ENCODE measurements around the gene ZNF106. TPM values are rescaled to one million over a fixed set of nuclear protein-coding genes. Genes with fewer than 3 reads are reported as not detected.
A peak's percentile ranks its signal among the peaks of the same experiment; 100 is the strongest.

Gene ZNF106
- total RNA-seq, 1 experiment from 2014 or later = 21.8 TPM

DNA sequence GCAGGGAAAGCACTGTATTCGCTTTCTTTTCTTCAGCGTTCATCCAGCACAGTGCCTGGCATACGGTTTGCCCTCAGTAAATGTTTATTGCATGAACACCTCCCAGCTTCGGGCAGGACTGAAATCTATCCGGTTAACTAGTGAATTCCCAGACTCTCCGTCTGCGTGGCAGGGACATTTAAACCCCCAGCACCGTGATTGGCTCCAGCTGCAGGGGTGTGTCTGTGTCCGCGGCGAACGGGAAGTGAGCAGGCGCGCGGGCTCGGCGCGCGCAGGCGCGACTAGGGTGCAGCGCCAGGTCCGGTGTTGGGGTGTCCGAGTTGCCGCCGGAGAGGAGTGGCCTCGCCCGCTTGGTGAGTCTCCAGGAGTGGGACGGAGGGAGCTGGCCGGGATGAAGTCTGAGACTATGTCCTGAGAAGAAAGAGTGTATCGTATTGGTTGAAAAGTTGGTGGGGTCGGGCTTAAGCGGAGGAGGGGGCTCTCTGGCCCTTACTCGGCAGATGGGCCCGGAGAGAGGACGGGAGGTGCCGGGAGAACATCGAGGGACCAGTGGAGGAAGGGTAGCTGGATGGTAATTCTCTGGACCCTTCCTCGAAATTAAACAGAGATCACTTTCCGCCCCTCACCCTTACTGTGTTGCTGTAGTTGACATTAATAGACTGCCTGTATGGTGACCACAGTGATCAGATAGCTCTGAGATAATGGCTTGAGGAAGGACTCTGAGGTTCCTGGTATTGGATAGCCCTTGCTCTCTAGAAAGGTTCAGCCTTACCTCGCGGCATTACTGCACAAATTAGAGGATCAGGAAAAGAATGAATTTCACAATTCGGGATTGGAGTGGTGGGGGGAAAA, 4.6 kb upstream of the ZNF106 start, which contains the start of gene SNAP23:
Gene SNAP23 (plus strand): TSS at position 274 of the 852 bp plus-strand sequence. CDS start 16,213 bp downstream, outside the sequence.
- peak within 1 kb of the TSS; percentile 68 for H3K4me3 ChIP-seq (ENCODE audit: insufficient read depth, low read depth, low read length)
- DNase-seq = peak; percentile 95
- no peaks in the 10 kb centered on the region for H3K36me3 ChIP-seq (replicated peaks; ENCODE audit: control insufficient read depth, insufficient read depth, low read length)
- H3K27me3 ChIP-seq (ENCODE audit: control insufficient read depth, insufficient read depth, low read length) = no peaks in the 10 kb centered on the region

DNA sequence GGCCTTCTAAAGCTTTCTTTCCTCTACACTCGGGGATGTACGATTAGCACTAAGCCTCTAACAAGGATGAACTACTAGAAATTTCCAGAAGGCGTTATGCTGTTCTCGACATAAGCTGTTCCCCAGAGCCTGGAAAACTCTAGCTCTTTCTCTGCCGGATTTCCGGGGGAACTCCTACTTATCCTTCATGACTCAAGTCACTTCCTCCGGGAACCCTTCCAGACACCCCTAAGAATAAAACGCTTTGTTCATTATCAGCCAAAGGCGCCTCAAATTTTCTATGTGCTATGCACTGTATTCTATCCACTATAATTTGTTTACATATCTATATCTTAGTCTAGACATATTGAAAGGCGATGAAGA, 4.0 kb upstream of the ZNF106 start:
- DNase-seq = peak; percentile 30
- Histone ChIP-seq H3K27me3 (ENCODE audit: control insufficient read depth, insufficient read depth, low read length) (no peaks in the 10 kb centered on the region), H3K36me3 (replicated peaks; ENCODE audit: control insufficient read depth, insufficient read depth, low read length) (no peaks in the 10 kb centered on the region), H3K4me3 (ENCODE audit: insufficient read depth, low read depth, low read length) (peak overlapping the region; percentile 68)

DNA sequence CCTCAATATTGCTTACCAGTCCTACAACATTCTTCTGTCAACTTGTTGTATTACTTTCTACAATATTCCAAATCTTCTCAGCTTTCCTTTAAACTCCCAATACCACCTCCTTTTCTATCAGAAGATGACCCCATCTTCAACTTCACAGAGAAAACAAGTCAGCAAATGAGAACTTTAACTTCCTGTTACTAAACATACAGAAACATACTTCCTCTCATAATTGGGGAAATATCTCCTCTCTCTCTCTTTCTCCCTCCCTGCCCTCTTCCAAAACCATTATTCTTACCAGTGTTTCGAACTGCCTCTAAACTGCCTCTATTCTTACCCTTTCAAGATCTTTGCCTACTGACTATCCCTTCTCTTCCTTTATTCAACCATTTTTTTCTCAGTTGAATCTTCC, 2.7 kb upstream of the ZNF106 start:
- Histone ChIP-seq H3K27me3 (ENCODE audit: control insufficient read depth, insufficient read depth, low read length) (no peaks in the 10 kb centered on the region), H3K4me3 (ENCODE audit: insufficient read depth, low read depth, low read length) (no peak overlapping the region), H3K36me3 (replicated peaks; ENCODE audit: control insufficient read depth, insufficient read depth, low read length) (no peaks in the 10 kb centered on the region)
- no peak for DNase-seq

DNA sequence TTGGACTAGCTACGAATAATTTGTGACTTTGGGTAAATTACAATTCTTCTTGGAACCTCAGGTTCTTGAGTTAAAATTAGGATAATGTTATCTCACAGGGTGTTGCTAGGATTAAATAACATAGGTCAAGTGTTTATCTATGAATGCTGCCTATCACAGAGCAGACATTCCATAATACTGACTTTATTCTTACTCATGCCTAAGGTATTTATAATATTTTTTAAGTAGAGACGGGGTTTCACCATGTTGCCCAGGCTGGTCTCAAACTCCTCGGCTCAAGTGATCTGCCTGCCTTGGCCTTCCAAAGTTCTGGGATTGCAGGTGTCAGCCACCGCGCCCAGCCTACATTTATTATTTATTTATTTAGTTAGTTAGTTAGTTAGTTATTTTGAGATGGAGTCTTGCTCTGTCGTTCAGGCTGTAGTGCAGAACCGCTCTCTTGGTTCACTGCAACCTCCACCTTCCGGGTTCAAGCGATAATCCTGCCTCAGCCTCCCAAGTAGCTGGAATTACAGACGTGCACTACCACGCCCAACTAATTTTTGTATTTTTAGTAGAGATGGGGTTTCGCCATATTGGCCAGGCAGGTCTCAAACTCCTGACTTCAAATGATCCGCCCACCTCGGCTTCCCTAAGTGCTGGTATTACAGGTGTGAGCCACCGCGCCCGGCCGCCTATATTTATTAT, 741 bp upstream of the ZNF106 start:
- Histone ChIP-seq H3K36me3 (replicated peaks; ENCODE audit: control insufficient read depth, insufficient read depth, low read length) (no peaks in the 10 kb centered on the region), H3K4me3 (ENCODE audit: insufficient read depth, low read depth, low read length) (peak overlapping the region; percentile 92), H3K27me3 (ENCODE audit: control insufficient read depth, insufficient read depth, low read length) (no peaks in the 10 kb centered on the region)
- no peak for DNase-seq

DNA sequence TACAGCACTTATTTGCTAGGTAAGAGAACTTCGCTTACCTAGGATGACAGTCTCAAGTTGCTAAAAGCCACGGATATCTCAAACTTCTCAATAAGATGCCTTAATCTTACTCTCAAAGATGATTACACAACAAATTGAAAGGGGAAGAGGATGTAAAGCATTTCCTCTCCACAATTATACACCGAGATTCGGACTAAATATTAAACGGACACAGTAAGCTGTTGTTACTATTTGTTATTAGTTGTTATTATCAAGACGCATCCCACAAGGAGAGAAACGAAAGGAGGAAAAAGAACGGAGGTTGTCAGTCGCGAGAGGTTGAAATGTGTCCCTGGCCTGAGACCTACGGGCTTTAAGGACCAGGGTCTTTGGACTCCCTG, 660 bp downstream of the ZNF106 start:
- Histone ChIP-seq H3K4me3 (ENCODE audit: insufficient read depth, low read depth, low read length) (peak overlapping the region; percentile 92), H3K27me3 (ENCODE audit: control insufficient read depth, insufficient read depth, low read length) (no peaks in the 10 kb centered on the region), H3K36me3 (replicated peaks; ENCODE audit: control insufficient read depth, insufficient read depth, low read length) (no peaks in the 10 kb centered on the region)
- no peak for DNase-seq

DNA sequence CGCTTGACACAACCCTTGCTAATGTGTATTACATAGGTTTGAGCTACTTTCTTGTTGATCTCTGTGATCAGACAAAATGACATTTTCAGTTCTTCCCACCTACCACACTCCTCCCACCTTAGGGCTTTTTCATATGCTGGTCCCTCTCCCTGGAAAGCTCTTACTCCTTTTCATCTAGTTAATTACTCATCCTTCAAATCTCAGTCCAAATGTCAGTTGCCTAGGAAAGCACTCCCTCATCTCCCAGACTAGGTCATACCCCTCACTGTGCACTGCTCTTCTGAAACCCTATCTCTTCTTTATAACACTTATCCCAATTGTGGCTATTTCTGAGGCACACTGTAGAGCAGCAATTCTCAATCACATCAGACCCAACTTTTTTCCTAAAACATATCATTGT, 7.3 kb downstream of the ZNF106 start:
- no peak for DNase-seq
- no peaks in the 10 kb centered on the region for H3K27me3 ChIP-seq (ENCODE audit: control insufficient read depth, insufficient read depth, low read length)
- H3K4me3 ChIP-seq (ENCODE audit: insufficient read depth, low read depth, low read length) = no peak overlapping the region
- H3K36me3 ChIP-seq (replicated peaks; ENCODE audit: control insufficient read depth, insufficient read depth, low read length) = no peaks in the 10 kb centered on the region

DNA sequence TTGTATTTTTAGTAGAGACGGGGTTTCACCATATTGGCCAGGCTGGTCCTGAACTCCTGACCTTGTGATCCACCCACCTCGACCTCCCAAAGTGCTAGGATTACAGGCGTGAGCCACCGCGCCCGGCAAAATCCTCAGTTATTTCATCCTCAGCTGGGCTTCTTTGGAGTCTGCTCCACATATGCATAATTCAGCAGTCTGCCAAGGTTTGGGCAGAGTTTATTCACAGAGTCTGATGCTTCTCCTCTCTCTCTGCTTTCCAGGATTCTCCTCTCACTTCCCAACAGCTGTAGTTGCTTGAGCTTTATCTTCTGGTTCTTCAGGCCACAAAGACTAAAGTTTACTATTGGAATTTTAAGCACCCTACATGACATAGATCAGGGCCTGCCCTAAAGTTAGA, 8.2 kb downstream of the ZNF106 start:
- no peaks in the 10 kb centered on the region for H3K36me3 ChIP-seq (replicated peaks; ENCODE audit: control insufficient read depth, insufficient read depth, low read length)
- no peaks in the 10 kb centered on the region for H3K27me3 ChIP-seq (ENCODE audit: control insufficient read depth, insufficient read depth, low read length)
- H3K4me3 ChIP-seq (ENCODE audit: insufficient read depth, low read depth, low read length) = no peak overlapping the region
- DNase-seq = no peak

DNA sequence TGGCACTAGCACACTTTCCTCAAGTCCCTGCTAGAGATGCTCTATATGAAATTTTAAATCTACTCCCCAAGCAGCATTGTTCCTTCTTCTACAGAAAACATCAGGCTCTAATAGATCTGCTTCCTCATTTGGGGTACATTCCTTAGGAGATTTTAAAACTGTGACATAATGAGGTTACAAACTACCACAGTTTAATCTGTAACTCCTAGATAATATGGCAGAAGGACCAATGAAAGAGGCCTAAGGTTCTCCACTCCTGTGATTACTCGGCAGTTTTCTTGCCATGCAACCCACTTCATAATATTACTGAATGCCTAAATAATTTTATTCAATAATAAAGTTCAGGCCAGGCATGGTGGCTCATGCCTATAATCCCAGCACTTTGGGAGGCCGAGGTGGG, 16.1 kb downstream of the ZNF106 start:
- Histone ChIP-seq H3K27me3 (ENCODE audit: control insufficient read depth, insufficient read depth, low read length) (no peaks in the 10 kb centered on the region), H3K4me3 (ENCODE audit: insufficient read depth, low read depth, low read length) (no peak overlapping the region), H3K36me3 (replicated peaks; ENCODE audit: control insufficient read depth, insufficient read depth, low read length) (no peaks in the 10 kb centered on the region)
- no peak for DNase-seq

DNA sequence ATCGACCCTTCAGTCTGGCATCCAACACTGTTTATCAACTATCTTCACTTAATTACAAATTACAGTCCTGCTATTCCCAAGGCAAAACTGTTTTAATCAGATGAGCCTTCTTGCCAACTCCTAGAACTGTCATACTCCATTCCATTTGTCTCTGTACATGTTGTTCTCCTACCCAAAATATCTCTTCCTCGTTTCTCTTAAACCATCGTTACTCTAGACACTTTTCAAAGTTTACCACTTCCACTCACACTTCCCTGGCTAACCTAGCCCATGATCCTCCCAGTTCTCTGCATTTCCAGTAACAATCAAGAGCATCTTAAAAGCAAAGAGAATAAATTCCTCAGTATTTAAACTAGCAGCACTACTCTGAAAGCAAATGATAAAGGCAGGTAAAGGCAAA, 19.9 kb downstream of the ZNF106 start:
- Histone ChIP-seq H3K36me3 (replicated peaks; ENCODE audit: control insufficient read depth, insufficient read depth, low read length) (no peaks in the 10 kb centered on the region), H3K27me3 (ENCODE audit: control insufficient read depth, insufficient read depth, low read length) (no peaks in the 10 kb centered on the region), H3K4me3 (ENCODE audit: insufficient read depth, low read depth, low read length) (no peak overlapping the region)
- no peak for DNase-seq

DNA sequence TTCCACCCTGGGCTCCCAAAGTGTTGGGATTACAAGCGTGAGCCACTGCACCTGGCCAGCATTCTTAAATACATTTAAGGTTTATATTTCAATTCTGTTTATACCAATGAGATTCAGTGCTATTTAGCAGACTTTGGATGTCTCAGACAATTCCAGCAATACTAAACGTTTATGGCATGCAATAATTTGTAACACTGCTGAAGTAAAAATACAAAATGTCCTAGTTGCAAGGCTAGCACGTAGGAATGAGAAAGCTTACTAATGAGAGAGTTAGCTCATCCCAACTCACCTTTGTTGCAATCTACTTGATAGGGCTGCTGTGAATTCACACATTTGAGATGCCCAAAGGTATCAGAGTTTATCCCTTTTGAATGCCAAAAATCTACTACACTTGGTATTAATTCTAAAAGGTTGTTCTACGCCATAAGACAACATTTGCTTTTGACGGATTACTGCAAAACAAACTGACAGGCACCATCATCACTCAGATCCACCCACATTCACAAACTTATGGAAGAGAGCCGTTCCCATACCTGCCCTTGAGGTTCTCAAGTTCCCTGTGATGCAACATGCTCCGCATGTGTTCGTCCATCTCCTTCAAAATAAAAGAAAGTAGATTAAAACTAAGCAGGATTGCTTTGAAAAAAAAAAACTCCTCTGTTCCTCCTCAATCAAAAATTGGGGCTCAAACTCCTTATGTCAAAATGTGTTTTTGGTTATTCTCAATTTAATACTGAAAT, 25.3 kb downstream of the ZNF106 start:
- Histone ChIP-seq H3K27me3 (ENCODE audit: control insufficient read depth, insufficient read depth, low read length) (no peaks in the 10 kb centered on the region), H3K4me3 (ENCODE audit: insufficient read depth, low read depth, low read length) (no peak overlapping the region), H3K36me3 (replicated peaks; ENCODE audit: control insufficient read depth, insufficient read depth, low read length) (no peaks in the 10 kb centered on the region)
- no peak for DNase-seq

DNA sequence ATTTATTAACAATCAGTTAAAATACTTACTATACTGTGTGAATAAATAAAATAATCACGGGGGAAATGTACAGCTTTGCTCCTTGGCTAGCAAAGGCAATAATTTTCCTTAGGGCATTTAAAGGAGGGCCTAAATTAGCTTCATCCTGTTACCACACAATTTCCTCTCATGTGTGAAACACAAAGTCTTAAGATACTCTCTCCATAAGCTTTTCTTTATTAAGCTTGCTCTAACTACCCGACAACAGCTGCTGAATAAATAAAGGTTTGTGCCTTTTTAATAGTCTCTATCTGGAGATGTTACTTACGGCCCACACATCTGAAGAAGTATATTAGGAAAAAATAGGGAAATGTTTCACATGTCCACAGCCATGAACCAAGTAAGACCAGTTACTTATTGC, 29.7 kb downstream of the ZNF106 start:
- no peaks in the 10 kb centered on the region for H3K27me3 ChIP-seq (ENCODE audit: control insufficient read depth, insufficient read depth, low read length)
- H3K36me3 ChIP-seq (replicated peaks; ENCODE audit: control insufficient read depth, insufficient read depth, low read length) = no peaks in the 10 kb centered on the region
- DNase-seq = no peak
- H3K4me3 ChIP-seq (ENCODE audit: insufficient read depth, low read depth, low read length) = no peak overlapping the region

DNA sequence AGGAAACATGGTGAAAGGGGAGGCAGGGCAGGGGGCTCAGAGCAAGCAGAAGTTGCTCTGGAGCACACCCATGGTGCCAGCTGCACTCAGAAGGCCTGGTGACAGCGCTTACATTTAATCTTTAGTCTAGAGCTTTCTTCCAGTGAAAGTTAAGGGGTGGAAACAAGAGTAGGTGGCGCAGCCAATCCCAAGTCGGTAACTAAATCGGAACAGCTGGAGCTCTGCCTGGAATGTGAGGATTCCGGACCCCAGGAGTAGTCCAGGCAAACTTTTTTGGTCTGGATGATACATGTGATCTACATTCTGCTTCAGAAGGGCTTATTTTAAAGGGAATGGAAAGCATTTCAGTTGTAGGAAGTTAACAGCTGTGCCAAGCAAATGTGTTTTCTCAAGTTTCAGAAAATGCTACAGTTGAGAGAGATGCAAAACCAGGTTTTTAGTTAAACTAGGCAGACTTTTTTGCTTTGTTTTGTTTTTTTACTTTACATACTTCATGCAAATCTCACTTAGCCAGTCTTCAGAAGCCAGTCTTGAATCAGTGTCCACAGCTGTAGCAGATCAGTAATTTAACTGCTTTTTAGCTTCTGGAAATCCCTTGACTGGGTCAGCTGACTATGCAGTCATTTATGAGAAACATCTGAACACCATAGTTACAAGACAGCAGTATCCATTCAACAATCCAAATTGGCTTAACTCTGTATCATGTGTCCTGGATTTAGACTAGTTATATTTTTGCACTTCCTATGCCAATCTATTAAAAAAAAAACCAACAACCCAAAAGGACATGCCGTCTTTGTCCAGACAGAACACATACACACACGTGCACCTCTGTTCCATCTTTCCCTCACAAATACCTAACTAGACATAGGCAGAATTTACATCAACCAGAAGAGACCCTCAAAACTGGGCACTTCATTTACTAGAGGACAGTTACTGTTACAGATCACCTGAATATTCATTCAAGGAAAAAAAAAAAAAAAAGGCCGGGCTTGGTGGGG, 33.2 kb downstream of the ZNF106 start:
- H3K36me3 ChIP-seq (replicated peaks; ENCODE audit: control insufficient read depth, insufficient read depth, low read length) = no peaks in the 10 kb centered on the region
- no peak overlapping the region for H3K4me3 ChIP-seq (ENCODE audit: insufficient read depth, low read depth, low read length)
- peak; percentile 70 for DNase-seq
- no peaks in the 10 kb centered on the region for H3K27me3 ChIP-seq (ENCODE audit: control insufficient read depth, insufficient read depth, low read length)

DNA sequence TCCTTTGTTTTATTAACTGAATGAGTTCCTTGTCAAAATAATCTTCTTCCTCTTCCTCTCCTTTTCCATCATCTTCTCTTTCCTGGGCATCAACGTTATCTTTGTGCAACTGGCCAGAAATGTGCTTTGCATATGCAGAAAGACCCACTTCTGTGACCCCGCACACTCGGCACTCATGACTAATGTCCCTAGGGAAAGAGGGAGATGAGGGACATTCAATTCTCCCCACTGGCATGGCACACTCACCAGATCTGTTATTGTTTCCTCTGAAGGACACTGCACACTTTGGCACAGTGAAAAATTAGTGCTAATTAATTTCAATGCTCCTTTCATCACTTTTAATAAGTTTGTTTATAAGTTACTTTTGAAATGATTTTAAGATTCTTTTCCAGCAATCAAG, 34.0 kb downstream of the ZNF106 start:
- H3K4me3 ChIP-seq (ENCODE audit: insufficient read depth, low read depth, low read length) = no peak overlapping the region
- H3K36me3 ChIP-seq (replicated peaks; ENCODE audit: control insufficient read depth, insufficient read depth, low read length) = no peaks in the 10 kb centered on the region

DNA sequence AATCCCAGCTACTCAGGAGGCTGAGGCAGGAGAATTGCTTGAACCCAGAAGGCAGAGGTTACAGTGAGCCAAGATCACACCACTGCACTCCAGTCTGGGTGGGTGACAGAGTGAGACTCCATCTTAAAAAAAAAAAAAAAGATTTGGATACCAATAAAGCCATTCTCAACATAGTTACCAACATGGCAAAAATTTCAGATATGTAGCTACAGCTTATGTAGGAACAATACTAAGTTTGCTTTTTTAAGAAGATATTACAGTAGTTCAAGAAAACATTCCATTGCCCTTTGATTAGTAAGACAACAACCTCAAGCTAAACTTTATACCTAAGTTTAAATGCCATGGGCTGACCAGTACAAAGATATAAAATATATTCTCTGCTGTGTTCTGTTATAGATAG, 34.4 kb downstream of the ZNF106 start:
- Histone ChIP-seq H3K36me3 (replicated peaks; ENCODE audit: control insufficient read depth, insufficient read depth, low read length) (peaks cover 2% of the 10 kb centered on the region; the same call in 1 of the 2 replicates), H3K27me3 (ENCODE audit: control insufficient read depth, insufficient read depth, low read length) (no peaks in the 10 kb centered on the region), H3K4me3 (ENCODE audit: insufficient read depth, low read depth, low read length) (no peak overlapping the region)
- DNase-seq = no peak

More for the DNA sequence above, 34.0 kb downstream of the ZNF106 start:
- no peaks in the 10 kb centered on the region for H3K27me3 ChIP-seq (ENCODE audit: control insufficient read depth, insufficient read depth, low read length)
- no peak for DNase-seq
